GM20000 (cell line): ENCODE data around the gene FGFBP1.

Source experiments
- DNase-seq: peaks from one replicate; pipeline ENCODE4 v3.0.0; 2012; ENCODE audit warnings: low spot score
- TF ChIP-seq, protein P1 (sequence below): IDR thresholded peaks from 2 replicates; pipeline ENCODE4 v1.5.1; 2012; ENCODE audit warnings: mild to moderate bottlenecking, control low read depth; ENCODE audit errors: extremely low read depth, missing control alignments

Gene FGFBP1

GRCh38 chr4:15898902-15899301 is 39.6 kb downstream of the FGFBP1 start:
- DNase-seq: no peak
- TF ChIP-seq, protein P1, sequence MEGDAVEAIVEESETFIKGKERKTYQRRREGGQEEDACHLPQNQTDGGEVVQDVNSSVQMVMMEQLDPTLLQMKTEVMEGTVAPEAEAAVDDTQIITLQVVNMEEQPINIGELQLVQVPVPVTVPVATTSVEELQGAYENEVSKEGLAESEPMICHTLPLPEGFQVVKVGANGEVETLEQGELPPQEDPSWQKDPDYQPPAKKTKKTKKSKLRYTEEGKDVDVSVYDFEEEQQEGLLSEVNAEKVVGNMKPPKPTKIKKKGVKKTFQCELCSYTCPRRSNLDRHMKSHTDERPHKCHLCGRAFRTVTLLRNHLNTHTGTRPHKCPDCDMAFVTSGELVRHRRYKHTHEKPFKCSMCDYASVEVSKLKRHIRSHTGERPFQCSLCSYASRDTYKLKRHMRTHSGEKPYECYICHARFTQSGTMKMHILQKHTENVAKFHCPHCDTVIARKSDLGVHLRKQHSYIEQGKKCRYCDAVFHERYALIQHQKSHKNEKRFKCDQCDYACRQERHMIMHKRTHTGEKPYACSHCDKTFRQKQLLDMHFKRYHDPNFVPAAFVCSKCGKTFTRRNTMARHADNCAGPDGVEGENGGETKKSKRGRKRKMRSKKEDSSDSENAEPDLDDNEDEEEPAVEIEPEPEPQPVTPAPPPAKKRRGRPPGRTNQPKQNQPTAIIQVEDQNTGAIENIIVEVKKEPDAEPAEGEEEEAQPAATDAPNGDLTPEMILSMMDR: no peak

DNA sequence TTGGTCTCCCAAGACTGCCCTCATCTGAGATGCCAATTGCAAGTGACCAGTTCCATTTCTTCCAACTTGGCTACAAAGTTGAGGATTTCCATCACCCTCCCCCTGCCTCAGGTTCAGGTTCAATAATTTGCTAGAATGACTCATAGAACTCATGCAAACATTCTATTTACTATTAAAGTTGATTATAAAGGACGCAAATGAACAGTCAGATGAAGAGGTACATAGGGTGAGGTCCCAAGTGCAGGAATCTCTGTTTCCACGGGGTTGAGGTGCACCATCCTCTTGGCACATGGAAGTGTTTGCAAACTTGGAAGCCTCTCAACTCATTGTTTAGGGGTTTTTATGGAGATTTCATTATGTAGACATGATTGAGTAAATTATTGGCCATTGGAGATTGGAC is 41.0 kb downstream of the FGFBP1 start:
- TF ChIP-seq, protein P1: no peak

GRCh38 chr4:15894921-15895916 is 43.3 kb downstream of the FGFBP1 start:
- TF ChIP-seq, protein P1: no peak
- DNase-seq: no peak

More for the DNA sequence above, 41.0 kb downstream of the FGFBP1 start:
- DNase-seq: no peak

DNA sequence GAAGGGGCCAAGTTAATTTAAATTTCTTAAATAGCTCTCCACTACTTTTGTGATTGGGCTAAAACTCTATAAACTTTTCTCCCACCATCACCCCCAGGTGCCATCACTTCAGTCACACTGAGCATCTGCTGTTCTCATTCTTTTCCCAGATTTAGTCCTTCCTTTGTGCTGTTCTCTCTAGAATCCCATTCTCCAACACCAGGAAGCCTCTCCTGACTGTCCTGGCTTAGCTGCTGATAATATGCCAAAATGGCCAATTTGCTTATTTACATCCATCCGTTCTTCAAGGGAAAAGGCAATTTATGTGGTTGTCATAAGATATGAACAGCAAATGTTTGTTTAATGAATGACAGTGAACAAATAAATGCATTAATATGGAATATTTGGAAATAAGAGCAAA is 44.1 kb downstream of the FGFBP1 start:
- DNase-seq: no peak
- TF ChIP-seq, protein P1: no peak

GRCh38 chr4:15893962-15894361 is 44.6 kb downstream of the FGFBP1 start:
- TF ChIP-seq, protein P1: no peak
- DNase-seq: no peak

DNA sequence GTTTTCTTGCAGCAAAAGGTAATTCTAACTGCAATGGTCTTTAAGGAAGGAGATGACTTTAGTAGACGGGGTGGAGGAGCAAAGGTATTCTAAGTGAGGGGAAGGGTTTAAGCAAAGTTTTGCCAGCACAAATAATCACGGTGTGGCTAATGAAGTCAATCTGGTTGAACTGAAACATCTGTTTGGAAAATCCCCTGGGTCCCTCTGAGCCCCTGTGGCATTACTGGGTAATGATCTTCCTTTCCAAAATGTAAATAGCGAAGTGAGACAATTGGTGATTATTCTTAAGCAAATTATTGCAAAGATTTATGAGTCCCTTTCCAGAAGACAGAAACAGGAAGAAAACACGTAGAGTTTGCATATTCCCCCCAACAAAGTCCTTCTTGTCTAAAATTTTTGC is 47.2 kb downstream of the FGFBP1 start:
- no peak for DNase-seq
- TF ChIP-seq, protein P1: no peak

DNA sequence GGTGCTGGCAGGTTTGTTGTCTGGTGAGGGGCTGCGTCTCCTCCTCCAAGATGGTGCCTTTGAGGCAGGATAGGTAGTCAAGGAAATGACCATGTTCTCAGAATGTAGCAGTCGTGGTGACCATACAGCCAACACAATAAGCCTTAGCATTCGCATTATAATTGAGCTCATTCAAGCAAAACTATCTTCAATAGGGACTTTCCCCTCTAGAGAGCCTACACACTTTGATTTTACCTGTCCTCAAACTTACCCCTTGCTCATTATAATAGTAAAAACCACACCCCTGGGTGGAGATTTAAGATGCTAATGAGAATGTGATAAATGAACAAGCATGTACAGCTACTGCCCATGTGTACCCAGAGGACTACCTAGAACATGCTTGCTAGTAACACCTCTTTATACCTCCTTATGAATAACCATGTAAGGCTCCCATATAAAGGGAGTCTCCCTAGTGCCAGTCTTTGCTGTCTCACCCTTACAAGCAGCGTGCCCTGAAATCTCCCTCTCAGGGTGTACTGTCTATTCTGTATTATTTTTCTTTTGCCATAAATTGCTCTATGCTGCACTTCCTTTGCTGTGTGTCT is 48.2 kb downstream of the FGFBP1 start:
- no peak for DNase-seq
- TF ChIP-seq, protein P1: no peak
